RCC 7860 (cell line): Measurements from ENCODE around the gene TRAF3.
"Not testable (repeated sequence)": the region's sequence is repeated elsewhere in the genome, so short reads cannot be mapped to it uniquely, and the experiment has no call there.

Source experiments
- DNase-seq: peaks from one replicate; pipeline ENCODE4 v3.0.0-alpha.2; 2015; ENCODE audit warnings: low spot score
- FAIRE-seq: peaks from 2 replicates; lab custom pipeline; 2012; peaks lifted over from hg19 to GRCh38; lab: Jason Lieb, UNC

The TRAF3 gene

DNA sequence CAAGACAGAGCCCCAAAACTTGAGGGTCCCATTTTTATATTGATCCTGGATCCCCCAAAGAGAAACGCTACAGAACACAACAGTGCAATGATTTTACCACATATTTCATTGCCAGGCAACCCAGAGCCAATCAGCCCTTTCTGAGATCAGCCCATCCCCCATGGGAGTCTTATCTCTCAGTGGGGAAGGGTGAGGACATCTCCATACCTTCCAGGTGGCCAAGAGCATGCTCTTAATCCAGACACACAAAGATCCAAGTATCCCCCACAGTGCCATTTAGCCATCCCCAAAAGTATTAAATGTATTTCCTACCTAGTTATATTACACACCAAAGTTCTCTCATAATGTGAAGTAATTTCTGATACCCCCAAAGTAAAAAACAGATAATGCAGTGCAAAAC lies 82.7 kb downstream of the TRAF3 start:
- FAIRE-seq = no peak

DNA sequence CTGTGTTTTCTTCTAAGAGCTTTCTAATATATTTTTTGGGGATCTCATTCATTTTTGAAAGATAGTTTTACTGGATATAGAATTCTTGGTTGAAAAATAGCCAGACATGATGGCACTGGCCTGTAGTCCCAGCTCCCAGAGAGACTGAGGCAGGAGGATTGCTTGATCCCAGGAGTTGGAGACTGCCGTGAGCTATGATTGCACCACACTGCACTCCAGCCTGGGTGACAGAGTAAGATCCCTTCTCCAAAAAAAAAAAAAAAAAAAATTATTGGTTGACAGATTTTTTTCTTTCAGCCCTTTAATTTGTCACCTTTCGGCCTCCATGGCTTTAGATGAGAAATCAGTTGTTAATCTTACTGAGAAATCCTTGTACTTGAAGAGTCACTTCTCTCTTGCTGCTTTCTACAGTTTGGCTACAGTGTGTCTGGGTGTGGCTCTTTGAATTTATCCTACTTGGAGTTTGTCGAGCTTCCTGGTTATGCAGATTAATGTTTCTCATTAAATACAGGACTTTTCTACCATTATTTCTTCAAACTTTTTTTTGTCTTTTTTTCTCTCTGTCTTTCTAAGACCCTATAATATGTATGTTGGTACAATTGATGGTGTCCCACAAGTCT lies 85.0 kb downstream of the TRAF3 start:
- DNase-seq = no peak
- FAIRE-seq = no peak

More for the DNA sequence above, 82.7 kb downstream of the TRAF3 start:
- no peak for DNase-seq

DNA sequence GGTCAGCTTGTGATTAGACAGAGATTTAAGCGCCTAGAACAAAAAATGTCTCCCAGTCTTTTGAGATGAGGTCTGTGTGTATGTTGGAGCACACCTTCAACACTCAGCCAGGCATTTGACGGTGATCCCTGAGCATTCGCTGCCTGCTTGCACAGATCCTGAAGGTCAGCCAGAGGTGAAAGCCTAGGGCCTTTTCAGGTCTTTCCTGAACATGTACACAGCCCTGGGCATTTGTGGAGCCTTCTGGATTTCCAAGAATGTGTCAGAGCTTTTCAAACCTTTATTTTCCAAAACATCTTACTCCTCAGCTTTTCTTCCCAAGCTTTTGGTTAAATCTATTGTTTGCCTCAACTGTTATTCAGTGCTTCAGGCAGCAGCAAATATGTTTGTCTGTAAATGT lies 86.1 kb downstream of the TRAF3 start:
- no peak for DNase-seq
- FAIRE-seq = no peak

DNA sequence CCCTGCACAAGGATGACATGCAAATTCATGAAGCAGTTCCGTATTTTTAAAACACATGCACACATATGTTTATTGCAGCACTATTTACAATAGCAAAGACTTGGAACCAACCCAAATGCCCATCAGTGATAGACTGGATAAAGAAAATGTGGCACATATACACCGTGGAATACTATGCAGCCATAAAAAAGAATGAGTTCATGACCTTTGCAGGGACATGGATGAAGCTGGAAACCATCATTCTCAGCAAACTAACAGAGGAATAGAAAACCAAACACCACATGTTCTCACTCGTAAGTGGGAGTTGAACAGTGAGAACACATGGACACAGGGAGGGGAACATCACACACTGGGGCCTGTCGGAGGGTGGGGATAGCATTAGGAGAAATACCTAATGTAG lies 88.7 kb downstream of the TRAF3 start:
- DNase-seq, FAIRE-seq: not testable (repeated sequence)

DNA sequence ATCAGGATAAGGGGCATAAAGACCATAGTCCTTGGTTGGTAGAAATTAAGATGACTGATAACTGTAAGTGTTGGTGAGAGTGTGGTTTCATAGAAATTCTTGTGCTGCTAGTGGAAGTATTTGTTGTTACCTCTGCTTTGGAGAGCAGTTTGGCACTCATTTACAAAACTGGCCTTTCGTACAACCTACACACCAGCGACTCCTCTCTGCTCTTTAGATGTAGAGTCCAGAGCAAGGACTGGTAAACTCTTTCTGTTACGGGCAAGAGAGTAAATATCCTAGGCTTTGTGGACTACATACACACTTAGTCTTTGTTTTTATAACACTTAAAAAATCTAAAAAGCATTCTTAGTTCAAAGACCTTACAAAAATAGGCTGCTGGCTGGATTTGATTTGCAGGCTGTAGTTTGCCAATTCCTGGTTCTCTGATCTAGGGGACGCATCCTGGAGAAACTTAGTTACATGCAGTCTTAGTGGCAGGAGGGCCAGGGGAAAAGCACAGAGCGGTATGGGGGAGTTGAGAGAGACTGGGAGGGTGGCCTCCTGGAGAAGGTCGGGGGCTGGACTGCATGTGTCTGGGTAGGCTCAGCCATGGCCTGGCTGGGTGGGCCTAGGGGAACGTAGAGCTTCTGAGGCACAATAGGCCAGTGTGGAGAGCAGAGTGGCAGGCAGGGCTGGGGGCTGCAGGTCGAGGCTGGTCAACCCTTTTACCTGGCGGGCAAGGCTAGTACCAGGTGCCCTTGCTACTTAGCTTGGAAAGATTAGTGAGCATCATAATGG lies 89.9 kb downstream of the TRAF3 start:
- FAIRE-seq = no peak
- DNase-seq = no peak

DNA sequence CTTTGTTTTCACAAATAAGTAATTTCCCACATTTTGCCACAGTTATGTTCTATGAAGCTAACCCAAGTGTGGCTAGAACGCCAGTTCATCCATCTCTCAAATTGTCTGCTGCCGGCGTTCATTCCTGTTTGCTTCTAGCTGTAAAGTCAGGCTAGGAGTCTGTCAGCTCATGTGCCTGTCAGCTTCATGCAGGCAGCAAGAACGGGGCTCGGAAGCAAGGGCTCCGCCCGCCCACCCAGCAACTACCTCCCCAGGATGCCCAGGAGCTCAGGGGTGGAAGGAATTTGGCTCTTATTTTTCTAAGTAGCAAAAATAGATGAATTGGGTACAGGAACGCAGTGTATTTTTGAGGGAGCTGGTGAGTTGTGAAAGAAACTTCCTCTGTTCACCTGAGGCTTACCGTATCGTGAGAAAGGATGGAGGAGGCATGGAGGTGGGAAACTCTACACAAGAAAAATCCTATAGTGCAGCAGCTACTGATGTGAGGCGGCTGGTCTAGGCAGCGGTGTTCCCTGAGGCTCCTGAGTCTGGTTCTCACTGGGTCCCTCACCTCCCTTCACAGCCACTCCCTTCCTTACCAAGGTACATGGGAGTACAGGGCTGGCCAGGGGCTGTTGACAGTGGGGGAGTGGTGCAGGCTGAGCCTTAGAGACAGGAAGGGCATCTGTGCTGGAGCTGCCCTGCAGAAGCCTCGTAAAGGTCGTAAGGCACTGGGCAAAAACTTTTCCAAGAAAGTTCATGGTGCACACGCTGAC lies 90.8 kb downstream of the TRAF3 start:
- no peak for FAIRE-seq
- no peak for DNase-seq

DNA sequence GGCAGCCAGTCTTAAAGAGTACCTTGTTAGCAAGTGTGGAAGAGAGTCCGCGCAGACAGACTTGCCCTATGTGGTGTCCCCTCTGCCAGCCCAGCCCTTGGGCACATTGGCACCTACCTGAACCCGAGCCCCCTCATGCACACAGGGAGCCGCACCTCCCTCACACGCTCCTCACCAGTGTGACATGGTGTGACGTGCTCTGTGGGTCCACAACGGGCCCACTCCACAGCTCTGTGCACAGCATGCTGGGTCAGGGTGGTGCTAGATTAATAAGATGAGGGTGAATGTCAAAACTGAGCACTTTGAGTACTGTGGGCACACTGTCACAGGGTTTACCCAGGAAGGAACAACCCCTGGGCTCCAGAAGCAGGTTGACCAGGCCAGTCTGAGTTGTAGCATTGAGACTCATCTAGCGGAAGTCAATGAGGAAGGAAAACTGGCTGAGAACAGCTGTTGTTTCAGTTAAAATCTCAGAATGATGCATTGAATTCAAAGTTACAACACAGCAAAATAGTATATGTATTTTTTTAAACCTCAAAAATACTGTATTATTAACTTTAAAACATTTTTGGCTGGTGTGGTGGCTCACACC lies 91.8 kb downstream of the TRAF3 start:
- FAIRE-seq (no peak), DNase-seq (no peak)

DNA sequence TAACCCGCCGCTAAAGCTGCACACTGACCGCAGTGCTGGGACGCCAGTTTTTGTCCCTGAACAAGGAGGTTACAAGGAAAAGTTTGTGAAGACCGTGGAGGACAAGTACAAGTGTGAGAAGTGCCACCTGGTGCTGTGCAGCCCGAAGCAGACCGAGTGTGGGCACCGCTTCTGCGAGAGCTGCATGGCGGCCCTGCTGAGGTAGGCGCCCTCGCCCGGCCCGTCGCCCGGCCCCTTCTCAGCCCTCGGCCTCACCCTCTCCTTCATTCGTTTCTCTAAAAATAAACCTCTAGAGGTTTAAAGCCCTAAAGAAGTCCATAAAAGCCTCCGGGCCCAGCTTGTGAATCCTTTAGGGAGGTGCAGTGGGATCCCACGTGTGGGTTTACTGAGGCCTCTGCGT lies 93.0 kb downstream of the TRAF3 start:
- no peak for FAIRE-seq
- no peak for DNase-seq

DNA sequence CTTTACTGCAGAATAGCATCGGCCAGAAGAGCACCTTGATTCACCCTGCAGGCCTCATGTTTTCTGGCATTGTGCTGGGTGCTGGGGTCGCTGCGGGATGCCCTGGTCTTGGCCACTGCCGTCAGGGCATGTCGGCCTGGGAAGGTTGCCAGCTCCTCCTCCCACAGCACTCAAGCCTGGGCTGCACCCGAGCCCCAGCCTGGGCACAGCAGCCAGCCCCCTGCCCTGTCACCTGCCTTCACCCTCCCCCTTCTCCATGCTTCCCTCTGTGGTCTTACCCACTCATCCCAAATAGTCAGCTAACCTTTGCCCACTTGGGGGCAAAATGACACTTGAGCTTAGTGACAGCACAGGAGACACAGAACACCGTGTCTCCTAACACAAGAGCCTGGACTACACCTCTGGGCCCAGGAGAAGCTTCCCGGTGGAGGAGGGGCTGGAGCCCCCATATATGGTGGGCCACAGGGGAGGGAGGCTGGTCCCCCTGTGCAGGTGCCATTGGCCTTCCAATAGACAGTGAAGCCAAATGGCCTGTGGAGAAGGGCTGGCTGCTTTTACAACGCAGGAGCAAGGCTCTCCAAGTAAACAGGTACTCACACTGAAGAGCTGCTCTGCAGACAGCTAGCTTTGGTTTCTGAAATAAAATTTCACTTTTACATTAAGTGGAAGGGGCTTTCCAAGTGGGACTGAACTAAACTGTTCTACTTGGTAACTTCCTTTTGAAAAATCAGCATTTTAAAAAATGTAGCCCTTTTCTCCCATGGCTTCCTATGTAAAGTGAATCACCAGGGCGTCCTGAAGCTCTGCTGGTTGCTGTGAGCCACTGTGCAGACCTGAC lies 94.0 kb downstream of the TRAF3 start:
- DNase-seq = no peak
- FAIRE-seq = no peak

DNA sequence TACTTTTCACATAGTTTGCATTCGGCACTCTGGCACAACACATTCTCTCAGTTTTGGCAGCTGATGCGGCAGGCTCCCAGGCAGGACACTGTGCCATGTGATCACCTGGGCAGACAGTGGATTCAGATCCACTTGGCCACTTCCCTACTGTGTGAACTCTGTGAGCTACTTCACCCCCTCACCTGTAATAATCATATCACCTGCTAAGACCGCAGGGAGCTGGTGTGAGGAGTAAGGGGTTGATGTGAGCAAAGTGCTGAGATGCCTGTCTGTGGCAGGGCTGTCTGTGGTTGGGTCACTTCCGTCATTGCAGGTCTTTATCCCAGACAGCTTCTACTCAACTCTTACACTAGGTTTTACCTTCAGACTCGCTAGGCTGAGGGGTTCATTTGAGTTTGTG lies 94.8 kb downstream of the TRAF3 start:
- DNase-seq = no peak
- no peak for FAIRE-seq

DNA sequence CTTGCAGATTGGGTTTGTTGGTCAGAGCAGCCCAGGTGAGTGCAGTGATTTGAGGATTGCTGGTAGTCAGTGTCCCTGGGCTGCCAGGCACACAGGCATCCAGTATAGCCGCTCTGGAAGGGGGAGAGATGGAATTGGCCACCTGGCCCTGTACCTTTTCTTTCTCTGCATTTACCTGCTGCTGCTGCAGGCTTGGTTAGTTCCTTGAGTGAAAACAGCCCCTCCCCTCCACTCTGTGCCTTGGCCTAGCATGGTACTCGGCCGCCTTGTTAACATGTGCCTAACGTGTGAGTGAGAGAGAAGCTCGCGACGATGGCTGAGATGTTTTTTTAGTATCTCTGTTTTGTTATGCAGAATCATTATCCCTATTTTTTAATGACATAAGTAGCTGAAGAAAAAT lies 95.9 kb downstream of the TRAF3 start:
- no peak for FAIRE-seq

DNA sequence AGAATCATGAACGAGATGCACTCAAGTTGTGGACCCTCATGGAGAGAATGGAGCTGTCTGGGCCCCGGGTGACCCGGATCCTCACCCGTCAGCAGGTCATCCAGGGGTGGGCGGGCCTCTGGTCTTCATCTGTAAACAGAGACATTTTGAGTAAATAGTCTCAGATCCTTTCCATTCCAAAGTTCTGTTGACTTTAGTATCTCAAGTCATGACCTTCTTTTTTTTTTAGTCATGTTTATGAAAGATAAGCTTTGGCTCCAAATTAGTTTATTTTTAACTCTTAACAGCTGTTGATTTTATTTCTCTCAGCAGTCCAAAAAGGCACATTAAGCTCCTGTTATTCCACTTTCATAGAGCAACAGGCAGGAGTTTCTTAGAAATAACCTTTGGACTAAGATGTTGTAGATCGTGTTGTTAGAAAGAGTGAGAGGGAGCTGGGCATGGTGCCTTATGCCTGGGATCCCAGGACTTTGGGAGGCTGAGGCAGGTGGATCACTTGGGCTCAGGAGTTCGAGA lies 96.4 kb downstream of the TRAF3 start:
- DNase-seq (no peak), FAIRE-seq (no peak)

More for the DNA sequence above, 95.9 kb downstream of the TRAF3 start:
- DNase-seq = no peak

DNA sequence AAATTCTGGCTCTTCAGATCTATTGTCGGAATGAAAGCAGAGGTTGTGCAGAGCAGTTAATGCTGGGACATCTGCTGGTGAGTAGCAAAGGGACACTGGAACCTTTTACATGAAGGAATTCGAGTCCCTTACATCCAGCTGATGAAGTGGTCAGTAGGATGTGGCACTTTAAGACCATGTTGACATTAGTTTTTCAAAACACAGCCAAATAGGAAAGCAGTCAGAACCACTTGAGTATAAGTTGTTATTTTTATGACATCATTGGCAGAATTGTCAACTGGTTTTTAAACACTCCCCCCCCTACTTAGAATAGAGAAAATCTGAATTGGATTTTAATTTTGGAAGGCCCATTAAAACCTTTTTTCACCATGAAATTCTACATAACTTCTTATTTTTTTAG lies 98.4 kb downstream of the TRAF3 start:
- no peak for DNase-seq
- no peak for FAIRE-seq

DNA sequence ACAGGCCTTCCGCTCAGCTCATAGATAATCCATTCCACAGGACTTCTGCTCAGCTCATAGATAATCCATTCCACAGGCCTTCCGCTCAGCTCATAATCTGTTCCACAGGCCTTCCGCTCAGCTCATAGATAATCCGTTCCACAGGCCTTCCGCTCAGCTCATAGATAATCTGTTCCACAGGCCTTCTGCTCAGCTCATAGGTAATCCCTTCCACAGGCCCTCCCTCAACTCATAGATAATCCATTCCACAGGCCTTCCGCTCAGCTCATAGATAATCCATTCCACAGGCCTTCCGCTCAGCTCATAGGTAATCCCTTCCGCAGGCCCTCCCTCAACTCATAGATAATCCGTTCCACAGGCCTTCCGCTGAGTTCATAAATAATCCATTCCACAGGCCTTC lies 100.3 kb downstream of the TRAF3 start:
- DNase-seq, FAIRE-seq: not testable (repeated sequence)

DNA sequence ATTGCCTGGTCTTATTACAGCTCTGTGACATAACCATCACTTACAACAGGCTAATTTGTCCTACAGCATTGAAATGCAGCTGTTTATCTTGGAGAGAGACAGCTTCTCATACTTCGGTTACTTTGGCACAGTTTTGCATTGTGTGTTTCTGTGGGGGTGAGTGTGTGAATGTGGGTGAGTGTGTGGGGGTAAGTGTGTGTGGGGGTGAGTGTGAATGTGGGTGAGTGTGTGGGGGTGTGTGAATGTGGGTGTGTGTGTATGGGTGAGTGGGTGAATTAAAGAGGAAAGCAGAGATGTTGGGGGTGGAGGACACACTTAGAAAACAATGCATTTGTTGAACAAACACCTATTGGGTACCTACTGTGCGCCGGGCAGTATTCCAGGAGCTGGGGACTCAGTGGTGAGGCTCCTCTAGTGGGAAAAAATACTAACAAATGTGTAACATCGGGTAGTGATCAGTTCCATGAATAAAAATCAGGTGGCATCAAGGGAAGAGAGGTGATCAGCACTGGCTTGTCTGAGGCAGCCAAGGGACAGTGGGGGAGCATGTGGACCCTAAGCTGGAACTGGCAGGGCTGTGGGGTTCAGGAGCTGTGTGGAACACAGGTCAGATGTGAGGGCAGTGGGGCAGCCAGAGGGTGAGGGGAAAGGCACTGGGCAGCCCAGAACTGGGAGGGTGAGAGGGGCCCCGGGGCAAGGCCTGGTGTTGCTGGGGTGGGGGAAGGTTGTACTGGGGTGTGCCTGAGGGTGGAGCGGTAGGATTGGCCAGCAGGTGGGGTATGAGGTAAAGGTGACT lies 101.1 kb downstream of the TRAF3 start:
- no peak for FAIRE-seq
- DNase-seq = no peak

DNA sequence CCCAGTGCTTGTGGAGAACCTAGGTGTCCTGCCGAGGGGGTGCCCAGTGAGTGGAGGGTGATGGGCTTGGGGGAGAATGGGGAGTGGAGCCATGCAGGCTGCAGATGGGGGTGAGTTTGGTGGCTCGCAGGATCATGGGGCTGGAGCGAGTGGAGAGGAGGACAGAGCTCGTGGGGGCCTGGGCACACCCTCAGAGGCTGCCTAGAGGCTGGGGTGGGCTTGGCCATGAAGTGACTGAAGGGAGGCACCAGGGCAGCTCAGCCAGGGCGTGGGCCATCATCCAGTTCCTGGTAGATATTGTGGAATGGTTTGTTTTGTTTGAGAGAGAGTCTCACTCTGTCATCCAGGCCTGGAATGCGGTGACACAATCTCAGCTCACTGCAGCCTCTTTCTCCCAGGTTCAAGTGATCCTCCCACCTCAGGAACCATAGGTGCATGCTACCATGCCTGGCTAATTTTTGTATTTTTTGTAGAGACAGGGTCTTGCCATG lies 101.8 kb downstream of the TRAF3 start:
- DNase-seq (no peak), FAIRE-seq (no peak)

DNA sequence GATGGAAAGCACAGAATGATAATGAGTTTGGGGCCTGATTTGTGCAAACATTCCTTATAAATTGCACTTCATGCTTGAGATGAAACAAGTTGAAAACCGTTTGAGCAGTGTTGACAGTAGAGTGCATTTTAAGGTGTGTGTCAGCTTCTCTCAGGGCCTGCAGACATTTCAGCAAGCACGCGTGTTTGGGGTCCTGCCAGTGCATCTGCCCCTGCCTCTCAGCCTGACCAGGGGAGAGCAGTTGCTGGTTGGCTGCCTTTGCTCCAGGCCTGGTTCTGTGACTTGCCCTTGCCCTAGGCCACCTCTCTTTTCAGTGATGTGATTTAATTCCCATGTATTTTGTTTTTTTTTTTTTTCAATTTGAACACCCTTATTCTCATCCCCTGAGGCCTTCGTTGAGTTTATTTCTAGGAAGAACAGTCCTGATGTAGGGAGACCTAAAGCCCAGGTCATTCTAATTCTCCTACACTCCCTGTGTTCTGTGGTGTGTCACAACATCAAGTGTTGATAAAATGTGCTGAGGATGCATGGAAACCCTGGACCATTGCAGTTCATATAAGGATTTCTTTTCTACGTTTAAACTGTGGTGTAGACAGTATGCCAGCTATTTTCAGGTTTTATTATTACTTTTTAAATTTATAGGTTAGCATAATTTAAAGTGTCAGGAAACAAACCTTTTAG lies 105.1 kb downstream of the TRAF3 start:
- FAIRE-seq (no peak), DNase-seq (no peak)

DNA sequence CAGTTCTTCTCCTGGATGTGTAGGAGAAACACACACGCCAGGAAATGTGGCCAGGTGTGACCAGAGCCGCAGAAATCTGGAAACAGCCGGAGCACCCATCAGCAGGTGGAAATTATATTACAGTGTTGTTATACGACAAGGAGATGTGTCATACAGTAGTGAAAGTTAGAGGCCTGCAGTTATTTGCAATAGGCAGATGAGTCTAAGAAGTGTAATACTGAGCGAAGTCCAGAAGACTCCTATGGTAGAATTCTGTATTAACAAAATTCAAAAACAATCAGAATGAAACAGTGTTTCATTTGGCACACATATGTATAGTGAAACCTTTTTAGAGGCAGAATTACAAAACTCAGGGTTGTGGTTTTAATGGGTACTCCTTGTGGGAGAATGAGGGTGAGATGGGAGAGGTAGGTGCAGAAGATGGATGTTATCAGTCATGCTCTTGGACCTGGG lies 105.9 kb downstream of the TRAF3 start:
- DNase-seq (no peak), FAIRE-seq (no peak)

DNA sequence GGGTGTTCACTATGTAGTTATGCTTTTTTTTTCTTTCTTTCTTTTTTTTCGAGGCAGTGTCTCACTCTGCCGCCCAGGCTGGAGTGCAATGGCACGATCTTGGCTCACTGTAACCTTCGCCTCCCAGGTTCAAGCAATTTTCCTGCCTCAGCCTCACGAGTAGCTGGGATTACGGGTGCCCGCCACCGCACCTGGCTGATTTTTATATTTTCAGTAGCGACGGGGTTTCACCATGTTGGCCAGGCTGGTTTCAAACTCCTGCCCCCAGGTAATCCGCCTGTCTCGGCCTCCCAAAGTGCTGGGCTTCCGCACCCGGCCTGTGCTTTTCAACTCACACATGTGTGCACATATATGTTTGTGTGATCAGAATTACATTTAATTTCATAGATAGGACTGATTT lies 106.3 kb downstream of the TRAF3 start:
- DNase-seq (no peak), FAIRE-seq (no peak)
